GM21786 (cell line): ENCODE data around the gene EML5.
A peak's percentile ranks its signal among the peaks of the same experiment; 100 is the strongest.

Experiments used
- ATAC-seq: cut with Tn5 transposase; IDR thresholded peaks from one replicate; pipeline ENCODE4 v1.9.1; 2021; ENCODE audit not compliant: unreplicated experiment

The EML5 gene

DNA sequence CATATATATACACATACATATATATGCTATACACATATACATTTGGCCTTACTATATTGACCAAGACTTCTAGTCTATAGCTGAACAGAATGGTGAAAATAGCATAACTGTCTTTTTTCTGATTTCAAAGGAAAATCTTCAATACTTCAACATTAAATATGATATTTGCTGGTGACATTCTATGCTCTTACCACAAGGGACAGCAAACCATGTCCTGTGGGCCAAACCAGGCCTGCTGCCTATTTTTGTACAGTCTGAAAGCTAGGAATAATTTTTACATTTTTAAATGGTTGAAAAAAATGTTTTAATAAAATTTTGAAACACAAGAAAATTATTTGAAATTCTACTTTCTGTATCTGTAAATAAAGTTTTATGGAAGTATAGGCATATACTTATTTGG, 63.6 kb downstream of the EML5 start:
- ATAC-seq: no peak

DNA sequence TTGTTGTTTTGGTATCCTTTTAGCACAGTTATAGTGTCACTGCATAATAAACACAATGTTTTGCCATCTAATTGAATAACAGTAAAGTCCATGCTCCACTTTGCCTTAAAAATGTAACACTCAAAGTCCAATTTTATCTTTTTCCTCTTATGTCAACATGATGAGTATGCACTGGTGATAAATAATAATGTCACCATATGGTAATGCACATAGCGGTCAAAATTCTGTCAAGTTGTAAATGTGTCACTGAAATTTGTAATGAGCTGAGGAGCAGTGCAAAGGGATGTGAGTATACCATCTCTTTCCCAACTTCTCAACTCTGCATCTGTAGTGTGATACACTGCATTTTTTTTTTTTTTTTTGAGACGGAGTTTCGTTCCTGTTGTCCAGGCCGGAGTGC, 65.7 kb downstream of the EML5 start:
- ATAC-seq: no peak

DNA sequence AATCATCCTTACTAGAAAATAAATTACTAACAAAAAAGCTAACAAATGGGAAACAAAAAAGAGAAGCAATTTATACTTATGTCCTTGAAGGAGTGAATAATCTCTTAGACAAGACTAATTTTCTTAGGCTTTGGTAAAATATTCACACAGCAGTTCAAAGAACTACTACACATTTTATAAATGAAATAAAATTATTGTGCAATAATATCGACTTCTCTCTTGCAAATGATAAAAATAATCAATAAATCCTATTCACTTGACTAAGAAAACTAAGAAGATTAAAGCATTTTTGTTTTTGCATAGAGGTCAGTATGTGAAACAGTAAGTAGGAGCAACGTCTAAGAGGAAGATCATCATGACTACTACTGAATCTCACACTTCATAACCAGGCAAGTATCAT, 82.0 kb downstream of the EML5 start:
- ATAC-seq: no peak

GRCh38 chr14:88707088-88707487, 85.7 kb downstream of the EML5 start:
- no peak for ATAC-seq

DNA sequence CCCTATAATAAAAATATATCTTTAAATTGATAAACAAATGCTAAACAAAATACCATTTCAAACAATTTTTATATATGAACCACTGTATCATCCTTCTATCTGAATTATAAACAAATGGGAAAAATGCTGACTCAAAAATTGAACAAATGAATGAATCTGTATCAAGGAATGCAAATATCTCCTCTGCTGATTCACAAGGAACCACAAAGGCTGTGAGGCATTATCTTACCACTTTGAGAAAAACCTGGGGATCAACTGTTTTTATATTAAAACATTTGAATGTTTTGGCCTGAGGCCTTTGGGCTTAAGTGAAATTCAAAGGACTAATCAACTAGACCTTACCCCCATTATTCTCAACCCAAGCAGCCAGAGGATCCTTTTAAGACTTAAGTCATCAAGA, 86.3 kb downstream of the EML5 start:
- ATAC-seq: no peak

DNA sequence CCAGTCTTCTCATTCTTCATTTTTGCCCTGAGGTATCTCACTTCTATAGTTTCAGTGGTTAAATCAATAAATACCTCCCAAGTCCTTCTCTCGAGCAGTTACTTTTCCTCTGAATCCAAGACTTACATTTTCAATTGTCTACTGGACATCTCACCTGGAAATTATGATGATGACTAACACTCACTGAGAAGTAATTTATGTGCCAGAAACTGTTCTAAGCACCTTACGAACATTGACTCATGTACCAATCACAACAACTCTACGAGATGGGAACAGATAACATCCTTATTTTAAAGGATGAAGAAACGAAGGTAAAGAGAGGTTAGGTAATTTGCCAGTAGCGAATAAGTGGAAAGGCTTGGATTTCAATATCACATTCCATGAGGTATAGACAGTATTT, 94.1 kb downstream of the EML5 start:
- ATAC-seq: no peak

- no peak for ATAC-seq
Measured at GRCh38 chr14:88695870-88696269, 96.9 kb downstream of the EML5 start.

- ATAC-seq: no peak
Measured at GRCh38 chr14:88688386-88688785, 104.4 kb downstream of the EML5 start.

GRCh38 chr14:88683119-88683518, 109.6 kb downstream of the EML5 start:
- no peak for ATAC-seq

DNA sequence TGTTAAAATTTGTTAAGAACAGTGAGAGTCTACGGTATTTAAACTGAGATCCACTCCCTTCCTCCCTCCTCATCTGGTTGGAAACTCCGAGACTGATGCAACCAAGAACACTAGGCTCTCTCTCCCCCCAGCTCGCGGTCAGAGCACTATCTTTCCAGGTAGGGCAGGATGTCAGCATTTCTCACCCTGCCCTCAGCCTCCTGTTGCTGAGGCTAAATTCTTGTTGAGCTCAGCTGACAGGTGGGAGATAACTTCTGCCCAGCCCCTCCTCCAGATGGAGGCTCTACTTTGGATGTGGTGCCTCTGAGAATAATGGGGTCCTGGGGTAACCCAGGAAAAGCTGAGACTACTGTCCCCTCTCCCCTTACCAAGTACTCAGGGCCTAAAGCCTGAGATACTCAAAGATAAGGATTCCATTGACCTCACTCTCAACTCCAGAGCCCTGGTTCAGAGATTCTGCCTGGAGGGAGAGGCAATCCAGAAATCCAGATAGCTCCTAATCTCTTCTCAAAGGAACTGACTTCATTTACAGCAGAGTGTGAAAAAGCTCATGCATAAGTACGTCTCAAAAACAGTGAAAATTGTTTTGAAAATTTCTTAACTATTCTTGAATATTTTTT, 110.1 kb downstream of the EML5 start:
- no peak for ATAC-seq

- ATAC-seq: no peak
Measured at GRCh38 chr14:88681755-88682494, 110.8 kb downstream of the EML5 start.

- no peak for ATAC-seq
Measured at GRCh38 chr14:88669346-88669745, 123.4 kb downstream of the EML5 start.

GRCh38 chr14:88668448-88669116, 124.2 kb downstream of the EML5 start:
- peak; percentile 83 for ATAC-seq

GRCh38 chr14:88667555-88668273, 125.0 kb downstream of the EML5 start:
- peak; percentile 75 for ATAC-seq

DNA sequence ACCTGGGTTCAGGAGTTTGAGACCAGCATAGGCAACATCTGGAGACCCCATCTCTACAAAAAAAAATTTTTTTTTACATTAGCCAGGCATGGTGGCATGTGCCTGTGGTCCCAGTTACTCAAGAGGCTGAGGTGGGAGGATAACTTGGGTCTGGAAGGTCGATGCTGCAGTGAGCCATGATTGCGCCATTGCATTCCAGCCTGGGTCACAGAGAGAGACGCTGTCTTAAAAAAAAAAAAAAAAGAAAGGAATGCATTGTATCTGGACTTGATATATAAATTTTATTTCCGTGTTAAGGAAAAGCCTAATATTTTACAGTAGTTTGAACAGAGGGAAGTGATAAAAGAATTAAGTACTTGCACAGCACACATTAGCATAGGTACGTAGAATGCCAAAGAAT, 132.7 kb downstream of the EML5 start:
- ATAC-seq: no peak

- no peak for ATAC-seq
Measured at GRCh38 chr14:88639221-88639620, 153.5 kb downstream of the EML5 start.

GRCh38 chr14:88632512-88632911, 160.2 kb downstream of the EML5 start:
- no peak for ATAC-seq

GRCh38 chr14:88631091-88631490, 161.7 kb downstream of the EML5 start:
- no peak for ATAC-seq

- no peak for ATAC-seq
Measured at GRCh38 chr14:88630565-88630964, 162.2 kb downstream of the EML5 start.

DNA sequence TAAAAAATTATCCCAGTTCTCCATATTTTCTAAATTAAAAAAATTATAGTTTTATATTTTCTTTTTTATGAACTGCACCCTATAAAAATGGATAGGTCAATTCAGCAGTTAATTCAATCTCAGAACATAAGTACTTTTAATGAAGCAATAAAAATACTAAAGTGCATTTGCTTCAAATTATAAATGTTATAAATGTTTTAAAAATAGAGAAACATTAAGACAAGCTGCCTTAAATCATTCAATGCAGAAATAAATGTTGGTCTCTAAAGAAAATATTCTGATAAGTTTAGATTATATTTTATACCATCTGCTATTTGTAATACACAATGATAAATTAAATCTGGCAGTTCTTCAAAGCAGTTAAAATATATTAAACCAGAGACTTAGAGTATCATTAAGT, 164.3 kb downstream of the EML5 start:
- no peak for ATAC-seq

GRCh38 chr14:88628033-88628432, 164.7 kb downstream of the EML5 start:
- ATAC-seq: no peak

- ATAC-seq: no peak
Measured at GRCh38 chr14:88625671-88626070, 167.1 kb downstream of the EML5 start.
